SK-N-SH (cell line): ENCODE measurements around the gene TMEM151A.

ENCODE experiments used
- CHD2 ChIP-seq: fragments of 150-350 bp; IDR thresholded peaks from 2 replicates; pipeline ENCODE4 v1.6.1; 2018; ENCODE audit warnings: low read length; ENCODE audit not compliant: partially characterized antibody
- MAX ChIP-seq: IDR thresholded peaks from 2 replicates; pipeline ENCODE4 v1.4.0; 2012; ENCODE audit warnings: low read depth
- RFX5 ChIP-seq: IDR thresholded peaks from 2 replicates; pipeline ENCODE4 v1.6.1; 2012; ENCODE audit warnings: mild to moderate bottlenecking, improper control_type of control experiment, low read length
- TAF1 ChIP-seq: IDR thresholded peaks from 2 replicates; pipeline ENCODE4 v1.6.1; 2012; ENCODE audit warnings: low read depth, mild to moderate bottlenecking, low read length, moderate library complexity, borderline replicate concordance
- YY1 ChIP-seq: IDR thresholded peaks from 2 replicates; pipeline ENCODE4 v1.4.0; 2012; ENCODE audit warnings: low read depth, mild to moderate bottlenecking
- TF ChIP-seq, protein P1 (sequence below): IDR thresholded peaks from 2 replicates; pipeline ENCODE4 v1.4.0; 2012; ENCODE audit warnings: low read depth, borderline replicate concordance
- TF ChIP-seq, protein P2 (sequence below): fragments of 200-600 bp; sonication (generic); IDR thresholded peaks from 2 replicates; pipeline ENCODE4 v1.6.1; 2017; ENCODE audit warnings: antibody characterized with exemption, mild to moderate bottlenecking, moderate library complexity

DNA sequence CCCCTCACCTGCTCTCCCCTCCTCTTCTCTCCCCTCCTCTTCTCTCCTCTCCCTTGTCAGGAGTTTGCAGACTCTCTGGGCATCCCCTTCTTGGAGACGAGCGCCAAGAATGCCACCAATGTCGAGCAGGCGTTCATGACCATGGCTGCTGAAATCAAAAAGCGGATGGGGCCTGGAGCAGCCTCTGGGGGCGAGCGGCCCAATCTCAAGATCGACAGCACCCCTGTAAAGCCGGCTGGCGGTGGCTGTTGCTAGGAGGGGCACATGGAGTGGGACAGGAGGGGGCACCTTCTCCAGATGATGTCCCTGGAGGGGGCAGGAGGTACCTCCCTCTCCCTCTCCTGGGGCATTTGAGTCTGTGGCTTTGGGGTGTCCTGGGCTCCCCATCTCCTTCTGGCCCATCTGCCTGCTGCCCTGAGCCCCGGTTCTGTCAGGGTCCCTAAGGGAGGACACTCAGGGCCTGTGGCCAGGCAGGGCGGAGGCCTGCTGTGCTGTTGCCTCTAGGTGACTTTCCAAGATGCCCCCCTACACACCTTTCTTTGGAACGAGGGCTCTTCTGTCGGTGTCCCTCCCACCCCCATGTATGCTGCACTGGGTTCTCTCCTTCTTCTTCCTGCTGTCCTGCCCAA, 15.6 kb upstream of the TMEM151A start:
- TF ChIP-seq CHD2 (no peak), RFX5 (no peak), MAX (no peak), TAF1 (no peak), YY1 (no peak)
- TF ChIP-seq, protein P1, sequence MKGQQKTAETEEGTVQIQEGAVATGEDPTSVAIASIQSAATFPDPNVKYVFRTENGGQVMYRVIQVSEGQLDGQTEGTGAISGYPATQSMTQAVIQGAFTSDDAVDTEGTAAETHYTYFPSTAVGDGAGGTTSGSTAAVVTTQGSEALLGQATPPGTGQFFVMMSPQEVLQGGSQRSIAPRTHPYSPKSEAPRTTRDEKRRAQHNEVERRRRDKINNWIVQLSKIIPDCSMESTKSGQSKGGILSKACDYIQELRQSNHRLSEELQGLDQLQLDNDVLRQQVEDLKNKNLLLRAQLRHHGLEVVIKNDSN: no peak
- TF ChIP-seq, protein P2, sequence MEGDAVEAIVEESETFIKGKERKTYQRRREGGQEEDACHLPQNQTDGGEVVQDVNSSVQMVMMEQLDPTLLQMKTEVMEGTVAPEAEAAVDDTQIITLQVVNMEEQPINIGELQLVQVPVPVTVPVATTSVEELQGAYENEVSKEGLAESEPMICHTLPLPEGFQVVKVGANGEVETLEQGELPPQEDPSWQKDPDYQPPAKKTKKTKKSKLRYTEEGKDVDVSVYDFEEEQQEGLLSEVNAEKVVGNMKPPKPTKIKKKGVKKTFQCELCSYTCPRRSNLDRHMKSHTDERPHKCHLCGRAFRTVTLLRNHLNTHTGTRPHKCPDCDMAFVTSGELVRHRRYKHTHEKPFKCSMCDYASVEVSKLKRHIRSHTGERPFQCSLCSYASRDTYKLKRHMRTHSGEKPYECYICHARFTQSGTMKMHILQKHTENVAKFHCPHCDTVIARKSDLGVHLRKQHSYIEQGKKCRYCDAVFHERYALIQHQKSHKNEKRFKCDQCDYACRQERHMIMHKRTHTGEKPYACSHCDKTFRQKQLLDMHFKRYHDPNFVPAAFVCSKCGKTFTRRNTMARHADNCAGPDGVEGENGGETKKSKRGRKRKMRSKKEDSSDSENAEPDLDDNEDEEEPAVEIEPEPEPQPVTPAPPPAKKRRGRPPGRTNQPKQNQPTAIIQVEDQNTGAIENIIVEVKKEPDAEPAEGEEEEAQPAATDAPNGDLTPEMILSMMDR: no peak
